C1 segment of cervical spinal cord (tissue), 14 donors: ENCODE measurements around the gene COL9A3.

Experiments
- DNase-seq, 14 donors: peaks; one replicate each; lab custom pipeline; 2025; lab: John Stamatoyannopoulos, UW

Gene COL9A3

DNA sequence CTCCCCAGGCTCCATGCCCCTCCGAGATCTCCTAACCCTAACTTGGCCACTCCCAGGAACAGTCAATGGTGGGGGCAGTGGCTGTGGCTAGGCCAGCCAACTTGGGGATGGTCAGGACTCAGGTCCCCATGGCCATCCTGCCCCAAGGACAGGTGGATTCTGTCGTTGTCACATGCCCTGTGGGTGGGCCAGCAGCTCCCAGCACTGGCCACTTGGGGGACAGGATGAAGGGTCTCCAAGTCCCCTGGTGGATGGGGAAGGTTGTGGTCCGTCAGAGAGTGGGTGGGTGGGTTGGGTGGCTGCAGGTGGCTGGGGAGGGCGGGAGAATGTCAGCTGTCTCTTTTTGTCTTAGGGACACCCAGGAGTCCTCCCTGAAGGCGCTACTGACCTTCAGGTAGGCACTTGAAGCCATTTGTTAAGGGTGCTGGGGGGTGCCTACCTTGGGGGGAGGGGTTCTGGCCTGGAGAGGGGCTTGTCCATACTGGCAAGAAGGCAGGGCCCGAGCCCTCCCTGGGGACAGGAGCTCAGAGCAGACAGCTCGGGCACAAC is 5.5 kb downstream of the COL9A3 start:
- no peak for DNase-seq

DNA sequence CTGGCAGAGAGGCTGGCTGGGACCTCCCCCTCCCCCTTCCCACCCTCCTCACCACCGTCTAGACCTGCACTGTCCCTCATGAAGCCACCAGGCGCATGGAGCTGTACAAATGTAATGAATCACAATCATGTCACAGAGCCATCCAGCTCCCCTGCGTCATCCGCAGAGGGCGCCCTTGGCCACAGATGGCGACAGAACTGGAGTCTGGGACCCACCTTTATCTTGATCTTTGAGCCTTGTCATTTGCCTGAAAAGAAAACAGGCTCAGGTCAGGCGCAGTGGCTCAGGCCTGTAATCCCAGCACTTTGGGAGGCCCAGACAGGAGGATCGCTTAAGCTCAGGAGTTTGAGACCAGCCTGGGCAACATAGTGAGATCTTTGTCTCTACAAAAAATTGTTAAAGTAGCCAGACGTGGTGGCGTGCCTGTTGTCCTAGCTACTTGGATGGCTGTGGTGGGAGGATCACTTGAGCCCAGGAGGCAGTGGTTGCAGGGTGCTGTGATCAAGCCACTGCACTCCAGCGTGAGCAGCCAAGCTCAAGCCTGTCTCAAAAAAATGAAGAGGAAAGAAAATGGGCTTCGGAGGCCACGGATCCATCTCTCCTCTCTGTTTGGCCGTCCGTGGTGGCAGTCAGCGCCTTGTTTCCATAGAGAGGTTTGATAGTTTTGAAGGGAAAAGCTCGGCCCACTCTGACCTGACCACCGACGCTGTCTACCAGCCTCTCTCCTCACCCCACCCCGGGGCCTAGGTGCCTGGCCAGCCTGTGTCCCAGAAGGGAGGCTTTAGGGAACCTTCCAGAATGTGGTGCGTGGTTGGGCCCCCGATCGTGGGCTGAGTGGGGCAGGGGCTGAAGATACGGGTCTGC is 6.2 kb downstream of the COL9A3 start:
- DNase-seq, result peak in 3 of 14 donors; percentile 3 to 30 (median 9)

DNA sequence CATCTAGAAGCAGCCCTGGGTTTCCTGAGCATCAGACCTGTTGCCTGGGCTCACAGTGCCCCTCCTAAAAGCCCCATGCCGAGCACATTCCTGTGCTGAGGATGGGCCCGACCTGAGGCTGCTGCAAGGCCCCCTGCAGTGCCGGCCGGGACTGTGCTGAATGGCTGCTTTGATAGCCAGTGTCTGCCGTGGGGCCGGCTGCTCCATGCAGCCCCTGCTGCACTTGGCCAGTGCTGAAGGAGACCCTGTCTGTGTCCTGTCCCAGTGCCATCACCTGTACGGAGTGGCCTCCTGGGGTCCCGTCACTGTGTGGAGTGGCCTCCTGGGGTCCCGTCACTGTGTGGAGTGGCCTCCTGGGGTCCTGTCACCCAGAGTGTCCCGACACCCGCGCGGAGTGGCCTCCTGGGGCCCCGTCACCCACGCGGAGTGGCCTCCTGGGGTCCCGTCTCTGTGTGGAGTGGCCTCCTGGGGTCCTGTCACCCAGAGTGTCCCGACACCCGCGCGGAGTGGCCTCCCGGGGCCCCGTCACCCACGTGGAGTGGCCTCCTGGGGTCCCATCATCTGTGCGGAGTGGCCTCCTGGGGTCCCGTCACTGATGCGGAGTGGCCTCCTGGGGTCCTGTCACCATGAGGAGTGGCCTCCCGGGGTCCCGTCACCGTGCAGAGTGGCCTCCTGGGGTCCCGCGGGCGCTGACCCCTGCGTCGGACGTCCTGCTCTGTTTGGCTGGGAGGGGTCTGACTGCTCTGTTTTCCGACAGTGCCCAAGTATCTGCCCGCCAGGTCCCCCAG is 7.0 kb downstream of the COL9A3 start:
- no peak for DNase-seq

DNA sequence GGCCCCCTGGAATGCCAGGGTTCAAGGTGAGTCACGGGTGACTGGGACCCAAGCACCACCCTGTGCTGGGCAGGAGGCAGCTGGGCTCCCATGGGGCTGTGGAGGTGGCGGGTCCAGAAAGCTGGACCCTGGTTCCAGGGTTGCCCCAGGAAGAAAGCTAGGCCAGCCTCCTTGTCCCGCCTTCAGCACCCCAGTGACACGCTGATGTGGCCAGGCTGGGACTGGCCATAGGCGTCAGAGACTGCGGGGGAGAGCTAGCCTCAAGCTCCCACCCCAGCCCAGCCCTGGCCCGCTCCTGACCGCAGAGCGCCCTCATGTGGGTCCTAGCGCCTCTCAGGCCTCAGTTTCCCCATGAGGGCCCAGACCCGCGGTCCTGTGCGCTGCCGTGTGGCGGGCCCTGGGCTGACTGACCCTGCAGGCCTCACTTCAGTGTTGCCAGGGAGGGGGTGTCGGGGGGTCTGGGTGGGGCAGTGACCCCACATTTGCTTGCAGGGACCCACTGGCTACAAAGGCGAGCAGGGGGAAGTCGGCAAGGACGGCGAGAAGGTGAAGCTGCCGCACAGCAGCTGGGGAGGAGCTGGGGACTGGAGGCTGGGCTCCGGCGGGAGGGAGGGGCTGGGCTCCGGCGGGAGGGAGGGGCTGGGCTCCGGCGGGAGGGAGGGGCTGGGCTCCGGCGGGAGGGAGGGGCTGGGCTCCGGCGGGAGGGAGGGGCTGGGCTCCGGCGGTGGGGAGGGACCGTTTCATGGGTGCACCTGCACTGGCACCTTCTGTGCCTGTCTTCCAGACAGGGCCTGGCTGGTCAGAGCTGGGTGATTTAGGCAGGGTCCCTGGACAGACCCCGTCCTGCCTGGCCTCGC is 7.9 kb downstream of the COL9A3 start:
- DNase-seq, result no peak

DNA sequence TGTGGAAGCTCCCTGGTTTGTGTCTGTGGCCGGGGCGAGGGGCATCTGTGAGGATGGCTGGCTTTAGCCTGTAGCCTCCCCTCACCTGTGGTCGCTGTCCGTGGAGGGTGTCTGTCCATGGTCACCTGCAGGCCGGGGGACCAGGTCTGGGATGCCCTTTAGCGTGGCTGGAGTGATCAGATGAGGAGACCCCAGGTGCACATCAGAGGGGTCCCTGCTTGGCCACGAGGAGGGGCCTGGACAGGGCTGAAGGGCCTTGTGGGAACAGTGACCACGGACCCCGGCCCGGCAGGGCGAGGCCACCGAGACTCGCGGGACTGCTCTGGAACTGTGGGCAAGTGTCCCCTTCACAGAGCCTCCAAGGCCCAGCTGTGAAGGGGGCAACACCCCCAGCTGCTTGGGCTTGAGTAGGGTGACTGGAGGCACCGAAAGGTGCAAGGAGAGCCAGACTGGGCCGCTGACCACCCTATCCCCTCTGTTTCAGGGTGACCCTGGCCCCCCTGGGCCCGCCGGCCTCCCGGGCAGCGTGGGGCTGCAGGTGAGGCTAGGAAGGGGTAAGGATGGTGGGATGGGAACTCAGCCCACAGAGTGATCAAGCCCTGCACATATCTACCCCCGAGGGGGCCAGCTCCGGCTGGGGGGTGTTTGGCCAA is 8.6 kb downstream of the COL9A3 start:
- DNase-seq, result no peak

DNA sequence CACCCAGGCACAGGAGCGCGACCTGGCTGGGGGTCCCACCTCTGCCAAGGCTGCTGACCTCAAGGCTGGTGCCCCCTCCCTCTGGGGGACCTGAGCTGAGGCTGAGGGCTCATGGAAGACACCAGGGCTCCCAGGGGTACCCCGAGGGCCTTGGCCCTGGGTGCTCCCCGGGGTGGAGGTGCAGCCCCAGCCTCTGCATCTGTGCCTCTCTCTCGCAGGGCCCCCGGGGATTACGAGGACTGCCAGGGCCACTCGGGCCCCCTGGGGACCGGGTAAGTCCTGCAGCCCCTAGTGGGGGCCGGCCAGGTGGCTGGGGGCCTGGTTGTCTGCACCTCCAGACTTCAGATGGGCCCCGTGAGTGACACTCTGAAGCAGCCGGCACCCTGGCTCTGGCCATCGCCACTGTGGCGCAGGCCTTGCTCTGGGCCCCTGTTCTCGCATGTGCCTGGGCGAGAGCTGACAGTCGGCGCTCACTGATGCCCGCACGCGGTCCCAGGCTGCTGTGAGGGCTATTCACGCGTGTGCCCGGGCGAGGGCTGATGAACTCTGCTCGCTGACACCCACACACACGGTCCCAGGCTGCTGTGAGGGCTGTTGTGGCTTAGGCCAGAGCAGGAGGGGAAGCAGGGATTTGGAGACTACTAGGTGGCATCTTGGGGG is 9.3 kb downstream of the COL9A3 start:
- no peak for DNase-seq

DNA sequence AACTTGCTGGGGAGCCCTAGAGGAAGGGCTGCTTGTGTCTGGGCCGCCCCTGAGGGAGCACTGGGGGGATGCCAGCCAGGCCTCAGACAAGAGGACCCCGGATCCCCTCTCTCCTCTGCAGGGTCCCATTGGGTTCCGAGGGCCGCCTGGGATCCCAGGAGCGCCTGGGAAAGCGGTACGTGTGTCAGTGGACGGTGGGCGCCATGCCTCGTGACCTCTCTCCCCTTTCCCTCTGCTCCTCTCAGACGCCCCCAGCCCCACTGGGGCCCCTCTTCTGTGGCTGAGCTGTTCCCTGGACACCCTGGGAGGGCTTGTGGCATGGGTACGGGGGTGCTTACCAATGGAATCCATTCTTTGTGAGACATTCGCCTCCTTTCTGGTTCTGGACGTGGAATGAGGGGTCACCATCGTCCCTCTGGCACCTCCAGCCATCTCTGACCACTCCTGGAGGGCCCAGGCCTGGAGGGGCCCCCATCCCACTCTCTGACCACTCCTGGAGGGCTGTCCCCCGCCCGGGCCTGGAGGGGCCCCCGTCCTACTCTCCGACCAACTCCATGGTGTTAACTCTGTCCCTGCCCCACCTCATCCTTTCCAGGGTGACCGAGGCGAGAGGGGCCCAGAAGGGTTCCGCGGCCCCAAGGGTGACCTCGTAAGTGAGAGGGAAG is 9.9 kb downstream of the COL9A3 start:
- no peak for DNase-seq

DNA sequence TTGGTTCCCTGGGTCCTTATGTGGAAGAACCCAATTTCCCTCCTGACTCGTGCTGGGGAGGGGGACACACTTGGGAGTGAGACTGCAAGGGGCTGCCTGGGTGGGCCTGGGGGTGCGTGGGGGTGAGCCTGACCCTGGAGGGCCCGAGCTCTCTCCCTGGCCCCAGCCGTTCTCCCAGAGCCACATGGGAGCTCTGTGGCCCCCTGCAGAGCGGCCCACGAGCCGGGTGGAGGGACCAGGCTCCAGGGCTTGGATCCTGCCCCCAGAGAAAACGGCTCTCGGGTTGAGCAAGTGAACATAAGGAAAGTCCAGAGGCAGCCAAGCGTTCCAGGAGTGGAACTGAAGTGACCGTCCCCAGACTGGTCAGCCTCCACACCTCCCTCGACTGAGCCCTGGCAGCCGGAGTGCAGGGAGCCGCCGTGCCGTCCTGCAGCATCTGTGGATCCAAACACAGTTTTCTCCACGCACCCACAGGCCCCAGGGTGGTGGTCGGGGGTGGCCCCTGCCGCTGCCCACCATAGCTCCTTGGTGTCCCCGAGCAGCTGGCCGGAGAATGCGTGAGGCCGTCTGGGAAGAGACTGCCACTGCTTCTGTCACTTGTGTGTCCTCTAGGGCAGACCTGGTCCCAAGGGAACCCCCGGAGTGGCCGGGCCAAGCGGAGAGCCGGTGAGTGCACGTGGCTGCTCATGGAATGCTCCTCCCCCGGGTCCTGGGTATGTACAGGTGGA is 10.6 kb downstream of the COL9A3 start:
- DNase-seq, result no peak

DNA sequence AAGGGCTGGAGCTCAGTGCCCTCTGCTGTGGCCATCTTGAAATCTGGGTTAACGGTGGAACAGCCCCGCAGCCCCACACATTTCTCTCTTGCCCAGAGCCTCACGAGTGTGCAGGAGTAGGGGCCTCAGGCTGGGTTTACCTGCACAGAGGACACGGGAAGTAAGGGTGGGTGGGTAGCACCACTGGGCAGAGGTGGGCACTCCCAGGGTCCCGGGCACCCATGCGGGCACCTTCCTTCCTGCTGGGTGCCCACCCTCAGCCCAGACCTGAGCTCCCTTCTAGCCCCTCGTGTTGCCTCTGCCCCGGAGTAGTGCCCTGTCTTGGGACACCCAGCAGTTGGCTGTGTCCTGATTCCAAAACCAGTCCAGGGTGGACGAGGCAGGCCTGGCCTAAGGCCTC is 11.2 kb downstream of the COL9A3 start:
- DNase-seq, result no peak

DNA sequence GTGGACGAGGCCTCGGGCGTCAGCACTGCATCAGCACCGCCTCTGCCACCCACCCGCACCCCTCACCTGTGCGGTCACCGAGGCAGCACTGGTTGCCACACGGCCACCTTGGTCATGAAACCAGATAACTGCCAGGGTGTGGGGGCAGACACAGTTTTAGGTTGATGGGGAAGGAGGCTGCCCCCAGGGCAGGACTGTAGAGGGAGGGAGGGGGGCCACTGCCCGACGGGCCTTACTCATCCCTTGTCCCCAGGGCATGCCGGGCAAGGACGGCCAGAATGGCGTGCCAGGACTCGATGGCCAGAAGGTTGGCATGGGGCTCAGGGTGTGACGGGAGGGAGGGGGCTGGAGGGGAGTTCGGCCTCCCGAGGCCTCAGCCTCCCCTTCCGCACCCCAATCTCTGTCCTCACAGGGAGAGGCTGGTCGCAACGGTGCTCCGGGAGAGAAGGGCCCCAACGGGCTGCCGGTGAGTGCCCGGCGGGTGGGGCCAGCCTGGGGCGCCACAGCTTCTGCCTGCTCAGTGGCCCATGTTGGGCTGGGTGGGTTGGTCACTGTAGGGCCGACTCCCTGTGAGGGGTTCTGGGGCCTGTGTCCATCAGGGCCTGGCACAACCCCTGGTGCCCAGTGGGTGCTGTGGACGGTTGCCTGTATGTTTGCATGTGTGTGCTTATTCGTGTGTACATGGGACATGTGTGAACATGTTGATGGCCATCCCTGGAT is 11.8 kb downstream of the COL9A3 start:
- DNase-seq, result no peak

DNA sequence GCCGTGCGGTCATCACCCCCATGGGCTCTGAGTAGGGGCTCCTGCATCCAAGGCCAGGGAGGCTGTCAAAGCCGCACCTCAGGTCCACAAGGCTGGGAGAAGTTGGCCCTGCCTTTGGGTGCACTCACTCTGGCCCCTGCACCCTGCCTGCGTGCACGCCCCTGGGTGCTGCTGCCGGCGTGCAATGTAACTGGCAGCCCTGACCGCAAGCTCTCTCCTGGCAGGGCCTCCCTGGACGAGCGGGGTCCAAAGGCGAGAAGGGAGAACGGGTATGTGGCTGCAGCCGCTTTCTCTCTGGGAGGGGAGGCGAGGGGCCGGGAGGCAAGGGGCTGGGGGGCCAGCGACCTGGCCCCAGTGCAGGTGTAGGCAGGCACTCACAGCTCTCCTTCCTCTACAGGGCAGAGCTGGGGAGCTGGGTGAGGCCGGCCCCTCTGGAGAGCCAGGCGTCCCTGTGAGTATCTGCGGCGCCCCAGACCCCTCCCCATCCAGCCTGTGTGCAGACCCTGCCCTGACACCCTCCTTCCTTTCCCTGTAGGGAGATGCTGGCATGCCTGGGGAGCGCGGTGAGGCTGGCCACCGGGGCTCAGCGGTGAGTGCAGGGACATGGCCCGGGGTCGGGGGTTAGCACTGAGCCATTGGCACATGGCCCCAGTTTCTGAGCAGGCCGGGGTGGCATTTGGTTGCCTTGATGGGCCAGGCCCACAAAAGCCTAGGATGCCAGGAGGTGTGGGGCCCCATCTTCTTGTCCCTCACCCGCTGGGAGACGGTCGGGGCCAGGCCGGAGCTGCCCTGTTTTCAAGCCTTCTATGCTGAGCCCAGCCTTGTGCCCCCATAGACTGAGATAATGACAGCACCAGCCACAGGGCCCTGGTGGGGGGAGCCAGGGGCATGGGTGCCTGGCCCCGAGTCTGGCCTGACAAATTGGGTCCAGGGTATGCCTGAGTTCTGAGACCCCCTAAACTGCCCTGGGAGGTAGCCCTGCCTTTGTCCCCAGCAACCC is 12.7 kb downstream of the COL9A3 start:
- no peak for DNase-seq

DNA sequence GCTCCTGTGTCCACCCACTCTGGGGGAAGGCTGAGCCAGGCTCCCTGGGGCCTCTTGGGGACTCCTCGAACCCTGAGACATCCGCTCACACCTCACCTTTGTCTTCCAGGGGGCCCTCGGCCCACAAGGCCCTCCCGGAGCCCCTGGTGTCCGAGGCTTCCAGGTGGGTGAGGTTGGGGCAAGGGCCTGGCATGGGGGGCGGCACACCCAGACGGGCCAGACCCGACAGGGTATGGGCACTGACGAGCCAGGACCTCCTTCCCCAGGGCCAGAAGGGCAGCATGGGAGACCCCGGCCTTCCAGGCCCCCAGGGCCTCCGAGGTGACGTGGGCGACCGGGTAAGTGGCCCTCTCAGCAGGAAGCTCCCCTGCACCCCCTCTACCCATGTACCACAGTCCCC is 13.4 kb downstream of the COL9A3 start:
- no peak for DNase-seq

DNA sequence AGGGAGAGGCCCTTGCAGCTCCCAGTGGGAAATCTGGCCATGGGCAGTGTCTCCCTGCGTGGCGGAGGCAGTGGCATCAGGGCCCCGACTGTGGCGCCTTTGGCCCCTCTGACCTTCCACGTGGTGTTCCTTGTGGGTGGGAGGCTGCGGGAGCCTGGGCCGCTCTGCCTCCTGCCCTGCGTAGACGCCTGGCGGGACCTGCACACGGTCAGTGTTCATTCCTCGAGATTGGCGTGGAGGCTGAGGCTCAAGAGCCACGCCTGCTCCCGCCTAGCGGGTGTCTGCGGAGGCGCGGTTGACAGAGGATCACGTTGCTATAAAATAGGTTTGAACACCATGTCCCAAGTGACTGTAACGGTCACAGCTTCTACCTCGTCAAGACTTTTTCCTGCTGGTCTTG is 14.0 kb downstream of the COL9A3 start:
- no peak for DNase-seq

DNA sequence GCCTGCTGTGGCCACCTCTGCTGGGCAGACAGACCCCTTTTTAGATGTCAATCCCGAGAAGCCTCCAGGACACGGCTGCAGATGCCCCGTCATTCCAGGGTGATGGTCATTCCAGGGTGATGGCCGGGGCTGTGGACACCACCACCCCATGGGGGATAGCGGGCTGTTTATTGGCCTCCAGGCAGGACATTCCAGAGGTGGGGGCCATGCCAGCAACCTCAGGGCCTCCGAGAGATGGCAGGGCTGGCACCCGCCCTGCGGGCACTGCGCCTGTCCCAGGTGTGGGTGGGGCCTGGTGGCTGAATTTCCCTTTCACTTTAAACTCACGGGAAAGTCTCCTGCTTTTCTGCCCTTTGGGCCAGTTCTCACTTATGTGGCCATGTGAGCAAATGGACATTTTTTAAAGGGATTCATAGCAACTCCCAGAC is 14.5 kb downstream of the COL9A3 start:
- no peak for DNase-seq

DNA sequence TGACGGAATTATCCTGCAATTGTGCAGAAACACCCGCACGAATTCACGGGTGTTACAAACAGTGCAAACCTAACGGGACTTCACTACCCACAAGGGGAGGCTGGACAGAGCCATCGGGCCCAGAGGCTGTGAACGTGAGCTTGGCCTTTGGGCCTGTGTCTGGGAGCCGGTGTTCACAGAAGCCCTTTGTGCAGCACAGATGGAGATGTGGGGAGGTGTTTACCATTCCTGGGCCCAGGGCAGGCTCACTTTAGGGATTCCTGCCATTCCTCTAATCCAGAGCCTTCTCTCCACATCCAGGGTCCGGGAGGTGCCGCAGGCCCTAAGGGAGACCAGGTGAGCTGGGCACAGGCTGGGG is 15.0 kb downstream of the COL9A3 start:
- no peak for DNase-seq

DNA sequence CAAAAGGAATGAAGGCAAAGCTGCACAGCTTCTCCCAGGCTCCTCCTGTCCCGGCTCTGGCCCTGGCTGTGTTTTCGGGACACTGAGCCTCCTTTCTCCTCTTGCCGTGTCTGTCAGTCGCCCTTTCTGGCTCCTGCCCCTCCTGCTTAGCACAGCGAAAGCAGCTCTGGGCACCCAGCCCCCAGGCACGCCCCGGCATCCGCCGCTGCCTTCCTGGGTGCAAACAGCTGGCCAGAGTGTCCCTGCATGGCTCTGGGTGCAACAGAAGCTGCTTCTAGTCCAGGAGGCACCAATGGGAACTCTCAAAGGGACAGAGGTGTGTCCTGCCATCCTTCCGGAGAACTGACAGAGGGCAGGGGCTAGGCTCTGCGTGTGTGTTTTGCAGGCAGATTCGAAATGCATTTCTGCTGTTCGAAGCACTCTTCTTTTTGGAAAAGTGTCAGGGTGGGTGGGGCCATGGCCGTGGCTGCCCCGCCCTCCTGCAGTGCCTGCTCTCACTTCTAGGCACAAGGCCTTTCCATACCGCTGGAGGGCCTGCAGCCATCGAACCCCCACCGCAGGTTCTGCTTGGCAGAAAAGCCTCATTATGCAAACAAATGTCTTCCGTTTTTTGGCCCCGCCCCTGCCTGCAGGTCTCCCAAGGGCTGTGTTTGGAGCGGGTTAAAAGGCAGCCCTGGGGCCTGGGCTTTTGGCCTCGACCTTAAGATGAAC is 15.5 kb downstream of the COL9A3 start:
- DNase-seq, result peak in 3 of 14 donors; percentile 14 to 40 (median 23)

DNA sequence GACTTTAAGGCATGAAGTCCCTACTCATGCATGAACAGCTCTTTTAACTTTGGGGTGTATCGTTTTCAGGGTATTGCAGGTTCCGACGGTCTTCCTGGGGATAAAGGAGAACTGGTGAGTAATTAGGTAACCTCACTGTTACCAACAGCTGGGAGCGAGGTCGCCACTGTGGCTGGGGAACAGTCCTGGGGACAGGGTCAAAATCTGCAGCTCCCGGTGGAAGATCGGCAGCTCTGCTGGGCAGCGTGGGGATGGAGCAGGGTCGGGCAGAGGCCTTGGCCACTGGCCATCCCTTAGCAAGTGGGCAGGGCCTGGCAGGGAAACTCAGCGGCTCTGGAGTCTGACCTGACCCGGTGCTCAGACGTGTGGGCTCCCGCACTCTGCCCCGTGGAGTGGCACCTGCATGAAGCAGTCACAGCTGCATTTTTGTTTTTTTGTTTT is 16.1 kb downstream of the COL9A3 start:
- DNase-seq, result no peak
